ENCODE results near the gene GPR108. TPM values are rescaled to one million over a fixed set of nuclear protein-coding genes. Genes with fewer than 3 reads are reported as not detected.

Gene GPR108
- polyA plus RNA-seq, 1 donor (not counting 4 experiments of a cell fraction or from before 2014, with no cell fraction given): 57.7 TPM

- FAIRE-seq (peak; percentile 23), DNase-seq (ENCODE audit: low read depth, low spot score) (no peak)
- no peaks in the 10 kb centered on the region for H3K9me3 ChIP-seq (ENCODE audit: control insufficient read depth, low read depth, low read length)
- peak overlapping the region; percentile 64 for H3K27ac ChIP-seq (ENCODE audit: control insufficient read depth, insufficient read depth, low read length)
- peaks cover 12% of the 10 kb centered on the region for H4K20me1 ChIP-seq (ENCODE audit: control insufficient read depth, extremely low read depth, insufficient read depth, low read length)
- H3K9ac ChIP-seq (ENCODE audit: control insufficient read depth, extremely low read depth, insufficient read depth, low read length): peak overlapping the region; percentile 33
- H3K4me1 ChIP-seq (ENCODE audit: control insufficient read depth, extremely low read depth, insufficient read depth, low read length): no peaks in the 10 kb centered on the region
- H3K4me2 ChIP-seq (ENCODE audit: control insufficient read depth, extremely low read depth, insufficient read depth, low read depth, low read length): no peak overlapping the region
- no peaks in the 10 kb centered on the region for H3K79me2 ChIP-seq (ENCODE audit: control insufficient read depth, insufficient read depth, low read length)
- H3K27me3 ChIP-seq (ENCODE audit: control insufficient read depth, extremely low read depth, insufficient read depth, low read length): no peaks in the 10 kb centered on the region
- H2AFZ ChIP-seq (ENCODE audit: control insufficient read depth, low read length): no peak overlapping the region
- no peaks in the 10 kb centered on the region for H3K9me1 ChIP-seq (ENCODE audit: control insufficient read depth, extremely low read depth, insufficient read depth, low read length)
- H3K36me3 ChIP-seq (ENCODE audit: control insufficient read depth in 2 of 2, extremely low read depth in 1 of 2, insufficient read depth in 2 of 2, low read length in 2 of 2): peaks cover 35 to 43% of the 10 kb centered on the region in 2 experiments
- dilution Hi-C loops (cut with MboI; ENCODE audit: extremely low pct_ligation_motif_present, low sequenced_read_pairs): no loop called here
- TF ChIP-seq CTCF (optimal IDR thresholded peaks at IDR 0.05 in 1 of 3, IDR thresholded peaks at IDR 0.05 in 1 of 3, conservative IDR thresholded peaks at IDR 0.05 in 1 of 3; ENCODE audit: extremely low read depth in 1 of 3, insufficient read depth in 2 of 3, low read length in 3 of 3) (peak in 2 of 3 experiments; percentile 34 to 62), EZH2 (IDR thresholded peaks at IDR 0.05; ENCODE audit: low read length) (no peak)
- no peak overlapping the region for H3K4me3 ChIP-seq (ENCODE audit: control insufficient read depth in 2 of 3, extremely low read depth in 1 of 3, insufficient read depth in 2 of 3, low read depth in 1 of 3, low read length in 3 of 3)
Observed at GRCh38 chr19:6753178-6754031, 16.0 kb upstream of the GPR108 start.

GRCh38 chr19:6752256-6753177, 15.1 kb upstream of the GPR108 start:
- H2AFZ ChIP-seq (ENCODE audit: control insufficient read depth, low read length): no peak overlapping the region
- H3K79me2 ChIP-seq (ENCODE audit: control insufficient read depth, insufficient read depth, low read length): no peaks in the 10 kb centered on the region
- no peaks in the 10 kb centered on the region for H3K4me1 ChIP-seq (ENCODE audit: control insufficient read depth, extremely low read depth, insufficient read depth, low read length)
- dilution Hi-C loops (cut with MboI; ENCODE audit: extremely low pct_ligation_motif_present, low sequenced_read_pairs): no loop called here
- no peak overlapping the region for H3K4me3 ChIP-seq (ENCODE audit: control insufficient read depth in 2 of 3, extremely low read depth in 1 of 3, insufficient read depth in 2 of 3, low read depth in 1 of 3, low read length in 3 of 3)
- H3K36me3 ChIP-seq (ENCODE audit: control insufficient read depth in 2 of 2, extremely low read depth in 1 of 2, insufficient read depth in 2 of 2, low read length in 2 of 2): peaks cover 37 to 46% of the 10 kb centered on the region in 2 experiments
- DNase-seq (ENCODE audit: low read depth, low spot score): no peak
- peaks cover 11% of the 10 kb centered on the region for H4K20me1 ChIP-seq (ENCODE audit: control insufficient read depth, extremely low read depth, insufficient read depth, low read length)
- H3K4me2 ChIP-seq (ENCODE audit: control insufficient read depth, extremely low read depth, insufficient read depth, low read depth, low read length): no peak overlapping the region
- H3K9me3 ChIP-seq (ENCODE audit: control insufficient read depth, low read depth, low read length): no peaks in the 10 kb centered on the region
- no peak overlapping the region for H3K9ac ChIP-seq (ENCODE audit: control insufficient read depth, extremely low read depth, insufficient read depth, low read length)
- H3K27me3 ChIP-seq (ENCODE audit: control insufficient read depth, extremely low read depth, insufficient read depth, low read length): no peaks in the 10 kb centered on the region
- H3K9me1 ChIP-seq (ENCODE audit: control insufficient read depth, extremely low read depth, insufficient read depth, low read length): no peaks in the 10 kb centered on the region
- no peak for TF ChIP-seq CTCF (optimal IDR thresholded peaks at IDR 0.05 in 1 of 3, IDR thresholded peaks at IDR 0.05 in 1 of 3, conservative IDR thresholded peaks at IDR 0.05 in 1 of 3; ENCODE audit: extremely low read depth in 1 of 3, insufficient read depth in 2 of 3, low read length in 3 of 3)
- no peak for TF ChIP-seq EZH2 (IDR thresholded peaks at IDR 0.05; ENCODE audit: low read length)
- FAIRE-seq: no peak
- no peak overlapping the region for H3K27ac ChIP-seq (ENCODE audit: control insufficient read depth, insufficient read depth, low read length)

Data from keratinocyte (primary cell).